Forelimb muscle (tissue), 1 donor: Measurements from ENCODE around the gene PRSS48. TPM values are rescaled to one million over a fixed set of nuclear protein-coding genes. Genes with fewer than 3 reads are reported as not detected.
"Not testable (repeated sequence)": the region's sequence is repeated elsewhere in the genome, so short reads cannot be mapped to it uniquely, and the experiment has no call there.

Source experiments
- DNase-seq: peaks from one replicate; pipeline ENCODE4 v3.0.0-alpha.2; 2013; ENCODE audit warnings: low read depth
- polyA plus RNA-seq: library from polyadenylated mRNA; unstranded; fragments of 120-200 nt; gene quantifications from one replicate; pipeline ENCODE4 v1.2.1, GENCODE V29; 2013; ENCODE audit not compliant: insufficient read length

PRSS48 gene
- polyA plus RNA-seq, 1 donor = not detected

GRCh38 chr4:151260526-151260925 lies 16.4 kb upstream of the PRSS48 start:
- no peak for DNase-seq

GRCh38 chr4:151263455-151263854 lies 13.5 kb upstream of the PRSS48 start:
- no peak for DNase-seq

DNA sequence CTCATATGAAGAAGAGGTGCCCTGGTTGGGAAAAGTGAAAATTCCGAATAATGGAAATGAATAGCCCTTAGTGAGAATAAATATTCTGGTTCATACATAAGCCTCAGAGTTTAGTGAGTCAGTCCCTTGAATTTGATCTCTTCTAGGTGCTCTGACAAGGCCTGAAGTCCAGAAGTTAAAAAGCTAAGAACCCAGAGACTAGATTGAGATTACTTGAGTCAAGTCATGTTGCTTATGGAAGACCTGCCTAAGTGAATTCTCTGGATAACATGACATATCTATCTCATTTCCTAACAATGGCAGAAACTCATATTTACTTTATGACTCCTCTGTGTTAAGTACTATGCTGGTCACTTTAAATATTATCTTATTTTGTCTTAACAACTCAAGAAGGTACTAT lies 10.5 kb upstream of the PRSS48 start:
- no peak for DNase-seq

DNA sequence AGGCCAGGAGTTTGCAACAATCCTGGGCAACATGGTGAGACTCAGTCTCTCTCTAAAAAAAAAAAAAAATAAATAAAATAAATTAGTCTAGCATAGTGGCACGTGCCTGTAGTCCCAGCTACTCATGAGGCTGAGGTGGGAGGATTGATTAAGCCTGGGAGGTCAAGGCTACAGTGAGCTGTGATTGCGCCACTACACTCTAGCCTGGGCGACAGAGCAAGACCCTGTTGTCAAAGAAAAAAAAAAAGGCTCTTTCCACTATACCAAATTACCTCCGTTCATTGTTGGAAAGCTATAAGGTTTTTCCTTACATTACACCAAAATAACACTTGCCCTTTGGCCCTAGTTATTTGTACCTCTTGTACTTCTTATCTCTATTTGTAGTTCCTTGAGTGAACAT lies 9.9 kb upstream of the PRSS48 start:
- no peak for DNase-seq

DNA sequence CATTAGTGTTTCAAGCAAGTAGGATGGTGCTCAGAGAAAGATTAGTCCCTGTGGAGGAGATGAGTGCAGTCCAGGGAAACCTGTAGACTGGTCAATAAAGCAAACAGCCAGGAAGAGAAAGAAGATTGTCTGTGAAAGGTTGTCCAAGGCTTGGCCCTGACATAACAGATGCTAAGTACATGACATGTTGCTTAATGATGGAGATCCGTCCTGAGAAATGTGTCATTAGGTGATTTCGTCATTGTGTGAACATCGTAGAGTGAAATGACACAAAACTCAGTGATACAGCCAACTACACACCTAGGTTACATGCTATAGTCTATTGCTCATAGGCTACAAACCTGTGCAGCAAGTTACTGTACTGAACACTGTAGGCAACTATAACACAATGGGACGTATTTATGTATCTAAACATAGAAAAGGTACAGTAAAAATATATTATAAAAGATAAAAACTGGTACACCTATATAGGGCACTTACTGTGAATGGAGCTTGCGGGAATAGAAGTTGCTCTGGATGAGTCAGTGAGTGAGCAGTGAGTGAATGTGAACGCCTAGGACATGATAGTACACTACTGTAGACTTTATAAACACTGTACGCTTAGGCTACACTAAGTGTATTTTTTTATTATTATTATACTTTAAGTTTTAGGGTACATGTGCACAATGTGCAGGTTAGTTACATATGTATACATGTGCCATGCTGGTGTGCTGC lies 9.0 kb upstream of the PRSS48 start:
- no peak for DNase-seq

- not testable (repeated sequence) for DNase-seq
Measured at GRCh38 chr4:151268905-151269304, 8.1 kb upstream of the PRSS48 start.

DNA sequence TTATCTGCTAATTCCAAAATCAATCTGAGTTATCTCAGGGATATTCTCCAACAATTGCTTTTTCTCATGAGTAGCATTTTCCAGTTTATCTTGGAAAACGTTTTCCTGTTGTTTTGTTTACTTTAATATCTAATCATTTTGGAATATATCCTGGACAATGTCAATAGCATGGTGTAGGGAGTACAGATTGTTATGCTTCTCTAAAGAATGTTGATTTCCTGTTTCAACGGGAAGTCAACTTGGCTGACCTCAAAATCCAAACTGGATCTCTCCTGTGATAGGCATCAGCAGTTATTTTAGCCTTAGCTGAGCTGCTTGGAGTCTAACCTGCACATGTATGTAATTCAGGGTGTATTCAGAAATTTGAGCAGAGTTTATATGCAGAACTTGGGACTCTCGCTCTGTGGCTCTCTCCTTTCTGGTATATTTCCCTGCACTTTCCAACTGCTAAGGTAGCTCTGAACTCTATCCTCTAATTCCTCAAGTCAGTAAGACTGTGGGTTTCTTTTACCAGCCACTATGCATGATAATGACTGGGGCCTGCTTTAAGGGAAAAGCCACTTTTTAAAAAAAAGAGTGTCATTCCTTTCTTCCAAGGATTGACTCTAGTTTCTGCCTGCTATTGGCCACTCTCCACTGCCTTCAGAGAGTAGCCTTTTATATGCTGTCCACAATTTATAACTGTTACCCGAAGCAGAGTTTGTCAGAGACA lies 7.7 kb downstream of the PRSS48 start:
- DNase-seq = no peak

GRCh38 chr4:151287409-151287808 lies 10.4 kb downstream of the PRSS48 start:
- DNase-seq = no peak

DNA sequence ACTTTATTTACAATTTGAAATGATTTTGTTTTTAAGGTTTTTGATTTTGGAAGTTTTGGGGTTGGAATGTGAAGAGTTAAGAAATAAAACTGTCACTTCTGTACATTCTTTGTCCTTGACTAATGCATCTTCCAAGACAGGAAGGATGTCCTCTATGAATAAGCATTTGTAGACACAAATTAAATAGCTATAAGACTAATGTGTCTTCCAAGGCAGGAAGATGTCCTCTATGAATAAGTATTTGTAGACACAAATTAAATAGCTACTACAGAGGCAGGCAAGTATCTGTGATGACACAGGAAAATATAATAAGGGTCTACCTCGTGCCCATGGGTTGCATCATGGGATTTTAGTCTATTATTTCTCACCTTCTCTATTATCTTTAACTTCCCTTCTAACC lies 14.5 kb downstream of the PRSS48 start:
- no peak for DNase-seq

DNA sequence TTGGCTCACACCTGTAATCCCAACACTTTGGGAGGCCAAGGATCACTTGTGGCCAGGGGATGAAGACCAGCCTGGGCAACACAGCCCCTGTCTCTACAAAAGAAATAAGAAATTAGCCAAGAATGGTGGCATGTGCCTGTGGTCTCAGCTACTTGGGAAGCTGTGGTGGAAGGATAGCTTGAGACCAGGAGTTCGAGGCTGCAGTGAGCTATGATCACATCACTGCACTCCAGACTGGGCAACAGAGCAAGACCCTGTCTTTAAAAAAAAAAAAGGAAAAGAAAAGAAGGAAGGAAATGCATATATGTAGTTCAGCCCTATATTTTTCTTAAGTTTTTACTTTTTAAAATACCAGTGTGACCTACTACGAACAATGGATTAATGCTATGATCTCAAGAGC lies 15.1 kb downstream of the PRSS48 start:
- DNase-seq = no peak

GRCh38 chr4:151294833-151295496 lies 18.0 kb downstream of the PRSS48 start:
- DNase-seq = no peak

- no peak for DNase-seq
Measured at GRCh38 chr4:151296227-151296626, 19.3 kb downstream of the PRSS48 start.

GRCh38 chr4:151297170-151297569 lies 20.2 kb downstream of the PRSS48 start:
- DNase-seq = no peak

GRCh38 chr4:151302432-151302831 lies 25.5 kb downstream of the PRSS48 start:
- no peak for DNase-seq

- DNase-seq = no peak
Measured at GRCh38 chr4:151304226-151304625, 27.3 kb downstream of the PRSS48 start.

- no peak for DNase-seq
Measured at GRCh38 chr4:151304755-151305154, 27.8 kb downstream of the PRSS48 start.

DNA sequence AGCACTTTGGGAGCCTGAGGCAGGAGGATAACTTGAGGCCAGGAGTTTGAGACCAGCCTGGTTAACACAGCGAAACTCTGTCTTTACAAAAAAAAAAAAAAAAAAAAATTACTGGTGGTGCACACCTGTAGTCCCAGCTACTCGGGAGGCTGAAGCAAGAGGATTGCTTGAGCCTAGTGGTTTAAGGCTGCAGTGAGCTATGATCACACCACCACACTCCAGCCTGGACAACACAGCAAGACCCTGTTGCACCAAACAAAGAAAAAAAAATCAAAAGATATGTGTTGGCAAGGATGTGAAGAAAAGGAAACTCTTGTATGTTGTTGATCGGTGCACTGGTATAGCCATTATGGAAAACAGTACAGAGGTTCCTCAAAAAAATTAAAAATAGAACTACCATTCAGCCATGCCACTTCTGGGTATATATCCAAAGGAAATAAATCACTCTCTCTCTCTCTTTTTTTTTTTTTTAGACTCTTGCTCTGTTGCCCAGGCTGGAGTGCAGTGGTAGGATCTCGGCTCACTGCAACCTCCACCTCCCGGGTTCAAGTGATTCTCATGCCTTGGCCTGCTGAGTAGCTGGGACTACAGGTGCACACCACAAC lies 33.3 kb downstream of the PRSS48 start:
- no peak for DNase-seq

DNA sequence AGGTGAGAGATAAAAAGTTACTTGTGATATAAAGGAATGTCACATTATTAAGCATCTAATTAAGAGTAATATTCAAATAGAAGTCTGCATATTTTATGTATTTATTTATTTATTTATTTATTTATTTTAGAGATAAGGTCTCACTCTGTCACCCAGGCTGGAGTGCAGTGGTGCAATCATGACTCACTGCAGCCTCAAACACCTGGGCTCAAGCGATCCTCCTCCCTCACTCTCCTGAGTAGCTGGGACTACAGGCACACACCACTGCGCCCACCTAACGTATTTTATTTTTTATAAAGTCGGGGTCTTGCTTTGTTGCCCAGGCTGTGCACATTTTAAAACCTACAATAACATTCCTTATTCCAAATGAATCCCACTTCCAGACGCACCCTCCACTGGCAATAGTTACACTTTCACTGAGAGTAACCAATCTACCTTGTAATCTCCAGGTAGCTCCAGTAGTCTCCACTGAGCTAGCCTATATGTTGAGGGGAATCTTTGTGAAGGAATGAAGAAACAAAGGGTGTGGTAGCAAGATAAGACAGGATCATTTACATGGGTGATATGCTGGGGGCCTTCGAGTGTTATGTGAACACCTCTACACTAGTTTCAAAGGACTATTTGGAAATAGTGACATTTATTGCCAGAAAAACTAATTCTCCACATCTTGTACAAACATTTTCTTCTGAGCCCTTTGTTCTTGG lies 36.5 kb downstream of the PRSS48 start:
- no peak for DNase-seq

GRCh38 chr4:151314010-151314355 lies 37.0 kb downstream of the PRSS48 start:
- DNase-seq = no peak

DNA sequence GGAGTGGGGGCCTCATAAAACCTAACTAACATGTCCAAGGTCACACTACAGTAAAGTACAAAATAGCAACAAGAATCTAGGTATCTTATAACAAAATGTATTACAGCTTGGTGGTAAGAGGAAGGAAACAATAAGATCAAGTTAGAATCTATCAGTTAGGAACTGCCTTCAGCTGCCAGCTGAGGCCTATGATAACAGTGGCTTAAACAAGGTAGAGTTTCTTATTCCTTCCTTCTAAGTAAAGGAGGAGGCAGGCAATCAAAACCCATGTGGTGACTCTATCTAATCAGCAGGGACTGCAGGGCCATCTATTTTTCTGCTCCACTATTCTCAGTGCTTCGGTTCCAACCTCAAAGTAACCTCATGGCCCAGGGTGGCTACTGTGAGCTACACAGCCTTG lies 37.5 kb downstream of the PRSS48 start:
- DNase-seq = no peak

DNA sequence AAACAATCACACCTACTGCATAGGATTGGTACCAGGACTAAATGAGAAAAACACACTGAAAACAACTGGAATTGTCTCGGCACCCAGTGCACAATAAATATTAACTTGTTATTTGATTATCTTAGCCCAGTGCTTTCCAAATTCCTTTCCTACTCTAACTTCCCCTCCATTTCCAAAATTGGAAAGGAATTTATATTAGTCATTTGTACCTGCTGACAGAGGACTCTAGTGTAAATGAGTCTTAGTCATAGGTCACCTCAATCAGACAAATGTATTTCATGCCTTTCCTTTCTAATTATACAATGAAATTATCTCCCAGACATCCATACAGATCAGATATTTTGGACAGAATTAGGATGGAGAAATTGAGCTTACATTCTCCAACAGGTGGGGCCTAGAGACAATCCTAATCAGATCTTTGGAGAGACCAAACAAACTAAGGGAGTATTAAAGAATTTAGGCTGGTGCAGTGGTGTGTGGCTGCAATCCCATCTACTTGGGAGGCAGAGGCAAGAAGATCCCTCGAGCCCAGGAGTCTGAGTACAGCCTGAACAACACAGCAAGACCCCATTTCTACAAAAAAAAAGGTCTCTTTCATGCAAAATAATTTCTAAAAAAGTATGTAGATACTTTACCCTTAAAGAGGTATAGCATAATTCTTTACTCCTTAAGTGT lies 38.4 kb downstream of the PRSS48 start:
- DNase-seq = no peak
